Activated CD4-positive, alpha-beta T cell treated with anti-CD3 and anti-CD28 coated beads for 48 hours (primary cell): ENCODE results near the gene CCN5.
"Not testable (repeated sequence)": the region's sequence is repeated elsewhere in the genome, so short reads cannot be mapped to it uniquely, and the experiment has no call there.

ENCODE experiments used
- DNase-seq: peaks from one replicate; pipeline ENCODE4 v3.0.0-alpha.2; 2020

CCN5 gene

DNA sequence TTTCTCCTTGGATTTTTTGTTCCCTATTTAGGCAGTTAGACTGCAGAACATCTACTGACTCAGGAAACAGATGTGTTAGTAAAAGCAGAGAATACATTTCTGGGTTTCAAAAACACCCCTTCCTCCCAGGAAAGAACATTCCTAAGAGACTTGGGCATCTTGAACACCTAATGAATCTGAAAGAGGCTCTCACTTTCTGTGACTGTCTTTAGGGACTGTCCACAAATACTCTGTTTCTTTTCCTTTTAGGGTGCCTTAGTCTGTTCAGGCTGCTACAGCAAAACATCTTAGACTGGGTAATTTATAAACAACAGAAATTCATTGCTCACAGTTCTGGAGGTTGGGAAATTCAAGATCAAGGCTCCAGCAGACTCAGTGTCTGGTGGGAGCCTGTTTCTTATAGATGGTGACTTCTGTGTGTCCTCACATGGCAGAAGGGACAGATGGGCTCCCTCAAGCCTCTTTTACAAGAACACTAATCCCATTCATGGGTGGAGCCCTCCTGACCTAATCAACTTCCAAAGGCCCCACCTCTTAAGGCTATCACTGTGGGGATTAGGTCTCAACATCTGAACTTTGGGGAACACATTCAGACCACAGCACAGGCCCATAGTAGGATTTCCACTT lies 19.4 kb upstream of the CCN5 start:
- no peak for DNase-seq

DNA sequence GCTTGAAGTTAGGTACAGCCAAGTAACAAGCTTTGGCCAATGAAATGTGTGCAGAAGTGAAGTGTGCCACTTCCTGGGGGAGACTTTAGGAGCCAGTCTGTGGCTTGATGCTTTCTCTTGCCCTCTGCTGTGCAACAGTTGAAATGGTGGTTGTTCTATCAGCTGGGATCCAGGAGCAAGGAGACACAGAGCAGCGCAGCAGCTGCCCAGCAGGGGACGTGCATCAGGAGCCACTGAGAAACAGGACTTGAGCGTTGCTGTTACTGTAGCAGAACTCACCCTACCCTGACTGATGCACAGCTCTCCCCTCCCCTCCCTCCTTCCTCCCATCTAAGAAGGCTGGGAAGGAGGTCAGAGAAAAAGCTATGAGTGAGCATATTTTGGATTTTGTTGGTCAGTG lies 18.9 kb upstream of the CCN5 start:
- DNase-seq = no peak

DNA sequence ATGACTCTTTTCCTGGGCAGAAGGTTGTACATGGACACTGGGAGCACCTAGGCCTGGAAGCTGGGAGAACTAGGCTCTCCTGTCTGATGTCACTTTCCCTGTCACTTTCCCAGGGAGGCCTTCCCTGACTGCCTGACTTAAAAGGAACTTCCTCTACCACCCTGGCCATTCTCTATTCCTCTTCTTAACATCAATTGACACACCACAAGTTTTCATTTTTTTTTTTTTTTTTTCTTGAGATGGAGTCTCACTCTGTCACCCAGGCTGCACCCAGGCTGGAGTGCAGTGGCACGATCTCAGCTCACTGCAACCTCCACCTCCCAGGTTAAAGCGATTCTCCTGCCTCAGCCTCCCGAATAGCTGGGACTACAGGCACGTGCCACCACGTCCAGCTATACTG lies 18.1 kb upstream of the CCN5 start:
- not testable (repeated sequence) for DNase-seq

DNA sequence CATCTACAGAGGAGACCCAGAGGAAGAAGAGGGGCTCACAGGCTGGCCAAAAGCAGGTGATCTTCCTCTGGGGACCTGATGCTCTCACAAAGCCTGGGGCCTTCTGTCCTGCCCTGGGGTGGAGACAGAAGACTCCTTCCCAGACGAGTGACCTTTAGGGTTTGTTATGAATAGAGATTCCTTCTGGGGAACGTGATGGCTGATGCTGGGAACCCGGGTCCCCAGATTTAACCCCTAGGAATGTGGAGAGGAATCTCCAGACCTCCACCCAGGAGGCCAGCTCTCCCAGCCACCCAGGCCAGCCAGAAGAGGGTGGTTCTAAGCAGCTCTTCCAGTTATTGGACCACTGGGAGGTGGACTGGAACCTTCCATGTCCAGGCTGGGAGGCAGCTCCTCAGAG lies 16.8 kb upstream of the CCN5 start:
- DNase-seq = no peak

DNA sequence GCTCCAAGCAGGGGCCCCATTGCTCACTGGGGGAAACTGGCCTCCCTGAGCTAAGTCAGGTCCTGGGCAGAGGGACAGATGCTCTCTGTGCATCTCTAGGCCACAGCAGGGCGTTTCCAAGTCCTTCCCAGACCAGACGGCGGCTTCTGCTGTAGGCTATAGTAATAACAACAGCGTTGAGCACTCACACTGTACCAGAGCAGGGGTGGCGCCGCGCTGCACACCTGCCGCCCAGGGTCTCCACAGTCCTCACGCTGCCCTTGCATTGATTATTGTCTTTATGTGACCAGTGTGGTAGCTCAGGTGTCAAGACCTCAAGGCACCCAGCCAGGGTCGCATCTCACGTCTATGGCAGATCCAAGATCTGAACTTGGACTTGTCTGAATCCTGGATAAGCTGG lies 14.9 kb upstream of the CCN5 start:
- no peak for DNase-seq

DNA sequence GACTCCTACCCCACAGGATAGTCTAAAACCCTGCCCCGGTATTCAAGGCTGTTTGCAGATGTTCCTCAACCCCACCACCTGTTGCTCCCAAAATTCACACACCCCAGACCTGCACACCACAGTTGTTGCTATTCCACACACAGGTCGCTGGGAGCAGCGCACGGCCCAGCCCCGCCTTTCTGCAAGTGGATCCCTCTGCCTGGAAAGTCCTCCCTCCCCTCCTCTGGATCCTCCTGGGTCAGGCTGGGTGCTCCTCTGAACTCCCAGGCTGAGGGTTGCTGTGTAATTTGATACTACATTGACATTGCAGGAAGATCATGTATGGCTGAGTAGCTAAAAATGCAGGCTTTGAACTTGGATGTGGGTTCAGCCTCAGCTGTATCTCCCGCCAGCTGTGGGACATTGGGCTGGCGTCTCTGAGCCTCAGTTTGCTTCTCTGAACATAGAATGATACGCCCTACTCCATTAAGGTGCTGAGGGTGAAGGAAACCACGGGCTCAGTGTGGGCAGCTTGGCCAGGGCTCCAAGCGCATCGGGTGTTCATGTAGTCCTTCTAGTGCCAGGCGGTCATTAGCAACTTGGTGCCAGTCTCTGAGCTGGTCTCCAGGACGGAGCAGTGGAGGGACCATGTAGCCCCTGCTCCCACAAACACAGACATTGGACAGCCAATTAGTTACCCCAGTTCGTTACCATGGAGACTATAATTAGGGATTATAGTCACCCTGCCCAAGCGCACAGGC lies 13.9 kb upstream of the CCN5 start:
- DNase-seq = no peak

DNA sequence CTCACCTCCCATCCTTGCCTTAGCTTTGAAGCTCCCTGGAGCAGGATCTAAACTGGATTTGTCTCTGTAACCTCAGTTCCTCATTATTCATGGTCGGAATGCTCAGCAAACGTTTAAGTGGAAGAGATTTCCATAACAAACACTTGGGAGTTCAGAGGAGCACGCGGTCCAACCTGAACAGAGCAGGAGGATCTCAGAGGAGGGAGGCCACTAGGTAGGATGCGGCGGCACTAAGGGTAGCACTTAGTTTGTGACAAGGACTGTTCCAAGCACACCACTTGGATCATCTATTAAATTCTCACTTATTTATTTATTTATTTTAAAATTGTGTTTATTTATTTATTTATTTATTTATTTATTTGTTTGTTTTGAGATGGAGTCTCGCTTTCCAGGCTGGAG lies 13.3 kb upstream of the CCN5 start:
- no peak for DNase-seq

DNA sequence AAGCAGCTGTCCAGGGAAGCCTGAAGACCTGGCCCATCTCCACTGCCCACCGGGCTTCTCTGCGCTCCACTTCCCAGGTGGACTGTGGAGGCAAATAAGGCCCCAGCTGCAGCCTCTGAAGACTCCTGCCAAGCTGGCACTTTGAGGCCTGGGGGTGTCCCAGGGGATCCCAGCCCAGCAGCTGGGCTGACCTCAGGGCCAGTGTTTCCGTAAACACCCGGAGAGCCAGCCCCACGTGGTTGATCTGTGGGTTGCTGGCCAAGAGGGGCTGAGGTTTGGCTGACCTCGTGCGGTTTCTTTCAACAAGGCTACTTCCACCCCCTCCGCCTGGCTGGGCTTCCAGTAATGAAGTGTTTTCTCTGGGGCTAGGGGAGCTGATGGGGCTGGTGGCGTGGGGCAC lies 12.4 kb upstream of the CCN5 start:
- no peak for DNase-seq

DNA sequence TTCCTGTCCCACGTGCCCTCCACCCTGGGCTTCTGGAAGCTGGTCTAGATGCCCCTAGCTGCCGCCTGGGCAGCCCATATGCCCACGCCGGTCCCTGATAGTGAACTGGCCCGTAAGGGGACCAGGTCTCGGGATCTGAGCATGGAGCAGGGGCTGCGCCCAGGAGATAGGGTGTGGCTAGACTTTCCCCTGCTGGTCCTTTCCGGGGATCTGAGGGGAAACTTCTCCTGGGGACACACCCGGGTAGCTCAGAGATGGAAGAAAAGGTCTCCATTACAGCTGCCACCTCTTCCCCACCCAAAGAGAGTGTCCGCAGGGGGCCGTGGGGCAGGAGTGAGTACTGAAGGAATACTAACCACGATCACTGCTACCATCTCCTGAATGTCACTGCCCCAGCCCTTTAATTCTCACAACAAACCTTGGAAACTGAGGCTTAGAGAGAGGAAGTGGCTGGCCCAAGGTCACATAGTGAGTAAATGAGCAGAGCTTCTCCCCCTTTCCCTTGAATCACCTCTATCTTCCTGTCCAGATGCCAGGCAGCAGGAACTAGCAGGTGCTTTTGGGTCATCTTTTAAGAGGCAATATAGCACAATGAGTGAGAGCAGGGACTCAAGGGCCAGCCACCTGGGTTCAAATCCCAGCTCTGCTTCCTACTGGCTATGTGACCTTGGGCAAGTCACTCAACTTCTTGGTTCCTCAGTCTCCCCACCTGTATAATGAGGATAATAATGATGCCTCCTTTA lies 11.8 kb upstream of the CCN5 start:
- DNase-seq = no peak

DNA sequence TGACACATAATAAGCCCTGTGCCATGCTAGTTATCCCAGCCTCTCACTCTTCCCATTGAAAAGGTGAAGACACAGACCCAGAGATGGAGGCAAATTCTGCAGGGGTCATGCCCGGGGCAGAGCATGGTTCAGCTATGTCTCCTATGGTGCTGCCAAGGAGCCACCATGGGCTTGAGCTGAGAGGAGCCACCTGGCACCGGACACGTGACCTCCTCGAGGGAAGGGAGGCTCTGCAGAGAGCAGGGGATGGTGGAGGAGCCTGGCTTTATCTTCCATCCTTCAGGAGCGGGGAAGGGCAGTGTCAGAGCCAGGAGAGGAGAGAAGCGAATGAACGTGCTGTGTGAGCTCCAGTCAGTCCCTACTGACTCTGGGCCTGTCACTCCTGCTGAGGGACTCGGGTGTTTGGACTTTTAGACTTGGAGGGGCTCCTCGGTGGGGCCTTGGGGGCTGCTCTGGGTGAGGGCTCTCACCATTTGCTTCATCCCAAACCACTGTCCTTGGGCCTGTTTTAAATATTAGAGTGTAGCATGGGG lies 11.1 kb upstream of the CCN5 start:
- no peak for DNase-seq

DNA sequence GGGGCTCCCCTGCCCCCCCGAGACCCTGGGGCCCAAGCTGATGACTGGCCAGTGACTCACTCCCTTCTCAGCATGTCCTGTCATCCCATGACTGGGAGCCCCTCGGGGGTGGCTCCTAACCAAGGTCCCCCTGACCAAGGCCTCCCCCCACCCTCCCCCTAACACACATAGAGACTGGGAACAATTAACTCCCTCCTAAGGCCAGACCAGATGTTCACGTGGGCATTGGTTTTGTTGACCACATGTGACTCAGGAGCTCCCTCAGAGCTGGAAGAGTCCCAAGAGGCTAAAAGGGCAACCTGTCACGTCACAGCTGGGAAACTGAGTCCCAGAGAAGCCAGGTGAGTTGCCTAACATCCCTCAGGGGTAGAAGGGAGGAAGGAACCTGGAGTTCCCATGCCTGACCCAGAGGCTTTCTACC lies 10.6 kb upstream of the CCN5 start:
- no peak for DNase-seq

DNA sequence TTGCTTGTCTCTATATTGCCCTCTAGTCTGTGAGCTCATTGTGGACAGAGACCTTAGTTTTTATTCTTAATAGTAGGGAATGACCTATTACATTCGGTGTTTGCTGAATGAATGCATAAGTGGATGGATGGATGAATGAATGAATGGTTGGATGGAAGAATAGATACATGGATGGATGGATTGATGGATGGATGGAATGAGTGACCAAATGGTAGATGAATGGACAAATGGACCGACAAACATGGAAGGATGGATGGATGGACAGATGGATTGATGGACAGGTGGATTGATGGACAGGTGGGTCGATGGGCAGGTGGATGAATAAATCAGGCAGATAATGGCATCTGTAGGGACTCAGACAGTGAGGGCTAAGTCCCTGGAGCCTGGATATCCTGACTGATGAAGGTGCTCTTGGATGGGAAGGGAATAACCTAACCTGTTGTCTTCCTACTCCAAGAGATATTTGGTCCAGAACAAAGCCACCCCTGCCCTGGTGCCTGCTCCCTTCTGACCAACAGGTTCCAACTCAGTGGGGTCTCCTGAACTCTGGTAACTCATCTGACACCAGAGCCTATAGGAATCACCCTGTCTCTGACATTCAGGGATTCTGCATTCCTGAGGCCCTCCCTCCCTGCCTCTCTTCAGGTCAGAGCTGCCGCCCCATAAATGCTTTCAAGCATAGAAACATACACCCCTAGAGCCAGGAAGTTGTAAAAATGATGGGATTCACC lies 9.6 kb upstream of the CCN5 start:
- no peak for DNase-seq

DNA sequence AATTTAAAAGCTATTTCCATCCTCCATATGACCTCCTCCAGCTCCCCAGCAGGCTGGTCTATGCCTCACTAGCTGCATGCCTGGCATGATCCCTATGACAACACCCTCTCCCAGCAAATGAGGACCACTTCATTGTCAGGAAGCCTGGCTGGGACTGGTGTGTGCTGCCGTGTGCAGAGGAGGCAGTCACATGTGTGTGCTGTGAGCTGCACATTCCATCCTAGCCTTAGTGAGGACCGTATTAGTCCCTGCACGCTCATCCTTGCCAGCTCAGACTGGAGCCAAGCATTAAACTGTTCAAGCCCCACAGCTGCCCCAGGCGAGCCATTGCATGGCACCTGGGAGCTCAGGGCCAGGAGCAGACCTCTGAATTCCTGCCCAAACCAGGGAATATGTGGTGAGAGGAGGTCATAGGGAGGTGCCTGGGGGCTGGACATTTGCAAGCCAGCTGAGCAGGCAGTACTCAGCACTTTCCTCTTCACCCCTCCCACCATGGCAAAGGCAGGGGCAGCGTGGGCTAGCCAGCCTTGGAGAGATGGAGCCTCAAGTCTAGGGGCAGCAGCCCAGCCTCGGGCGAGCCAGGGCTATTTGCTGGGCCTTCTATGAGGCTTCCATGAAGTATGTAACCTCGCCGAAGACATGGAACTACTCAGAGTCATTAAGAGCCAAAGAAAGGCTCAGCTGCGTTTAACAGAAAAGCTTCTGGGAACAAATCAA lies 8.7 kb upstream of the CCN5 start:
- DNase-seq = no peak

DNA sequence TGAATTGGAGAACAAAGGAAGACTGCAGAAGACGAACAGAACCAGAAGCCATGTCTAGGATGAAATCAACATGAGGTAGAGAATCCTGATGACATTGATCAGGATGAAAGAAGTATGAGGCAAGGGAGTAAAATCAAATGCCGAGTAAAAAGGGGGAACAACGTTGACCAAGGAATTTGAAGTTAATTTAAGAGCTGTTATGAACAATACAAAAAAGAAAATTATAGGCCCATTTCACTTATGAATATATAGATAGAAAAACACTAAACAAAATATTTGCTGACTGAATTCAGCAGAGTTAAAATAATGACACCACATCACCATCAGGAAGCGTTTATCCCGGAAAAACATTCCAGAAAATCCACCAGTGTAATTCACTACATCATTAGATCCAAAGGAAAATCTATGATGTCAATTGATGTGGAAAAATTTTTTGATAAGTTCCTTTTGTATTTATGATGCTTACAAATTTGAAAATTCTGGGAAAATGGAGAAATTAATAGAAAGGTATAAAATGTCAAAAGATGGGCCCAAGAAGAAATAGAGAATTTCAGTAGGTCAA lies 8.1 kb upstream of the CCN5 start:
- DNase-seq = no peak

DNA sequence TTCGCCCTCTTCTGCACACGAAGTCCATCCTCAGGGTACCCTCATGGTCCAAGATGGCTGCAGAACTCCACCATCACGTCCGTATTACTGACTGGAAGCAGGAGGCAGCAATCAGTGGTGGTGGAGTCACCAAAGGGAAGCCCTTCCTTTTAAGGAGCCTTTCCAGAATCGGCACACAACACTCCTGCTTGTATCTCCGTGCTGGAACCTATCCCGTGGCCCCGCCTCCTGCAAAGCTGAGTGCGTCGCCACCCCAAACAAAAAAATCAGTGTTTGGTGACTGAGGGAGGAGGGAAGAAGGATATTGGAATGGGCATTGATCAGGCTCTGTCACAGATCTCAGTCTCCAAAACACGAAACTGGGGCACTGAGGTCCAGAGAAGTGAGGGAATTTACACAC lies 5.8 kb upstream of the CCN5 start:
- DNase-seq = no peak

DNA sequence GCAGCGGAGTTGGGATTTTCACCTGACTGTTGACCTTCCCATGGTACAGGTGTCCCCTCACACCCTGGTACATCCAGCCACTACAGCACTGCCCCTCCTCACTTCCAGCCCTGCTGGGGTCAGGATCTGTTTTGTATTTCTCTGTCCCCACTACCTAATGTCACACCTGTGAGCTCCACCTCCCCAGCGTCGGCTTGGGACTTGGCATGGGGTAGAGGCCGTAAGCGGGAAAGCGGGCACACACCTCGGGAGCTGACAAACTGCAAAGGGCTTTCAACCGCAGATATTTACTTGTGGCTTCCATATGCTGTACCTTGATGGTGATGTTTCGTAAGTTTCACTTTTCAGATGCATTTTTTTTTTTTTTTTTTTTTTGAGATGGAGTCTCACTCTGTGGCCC lies 5.4 kb upstream of the CCN5 start:
- DNase-seq = no peak

DNA sequence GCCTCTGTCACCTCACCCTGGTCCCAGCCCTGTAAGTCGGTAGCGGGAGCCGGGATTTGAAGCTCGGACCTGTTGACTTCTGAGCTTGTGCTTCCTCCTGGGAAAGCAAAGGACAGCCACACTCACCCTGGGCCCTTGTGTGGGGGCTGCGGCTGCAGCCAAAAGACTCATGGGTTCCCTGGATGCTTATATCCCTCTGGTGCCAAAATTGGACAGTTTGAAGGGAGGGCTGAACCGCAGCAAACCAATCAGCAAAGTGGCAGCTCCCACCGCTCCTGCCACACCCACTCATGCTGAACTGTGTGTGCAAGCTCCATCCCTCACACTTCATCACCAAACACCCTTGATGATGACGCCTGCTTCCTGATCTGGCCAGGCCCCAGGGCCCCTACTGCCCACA lies 3.9 kb upstream of the CCN5 start:
- DNase-seq = no peak

DNA sequence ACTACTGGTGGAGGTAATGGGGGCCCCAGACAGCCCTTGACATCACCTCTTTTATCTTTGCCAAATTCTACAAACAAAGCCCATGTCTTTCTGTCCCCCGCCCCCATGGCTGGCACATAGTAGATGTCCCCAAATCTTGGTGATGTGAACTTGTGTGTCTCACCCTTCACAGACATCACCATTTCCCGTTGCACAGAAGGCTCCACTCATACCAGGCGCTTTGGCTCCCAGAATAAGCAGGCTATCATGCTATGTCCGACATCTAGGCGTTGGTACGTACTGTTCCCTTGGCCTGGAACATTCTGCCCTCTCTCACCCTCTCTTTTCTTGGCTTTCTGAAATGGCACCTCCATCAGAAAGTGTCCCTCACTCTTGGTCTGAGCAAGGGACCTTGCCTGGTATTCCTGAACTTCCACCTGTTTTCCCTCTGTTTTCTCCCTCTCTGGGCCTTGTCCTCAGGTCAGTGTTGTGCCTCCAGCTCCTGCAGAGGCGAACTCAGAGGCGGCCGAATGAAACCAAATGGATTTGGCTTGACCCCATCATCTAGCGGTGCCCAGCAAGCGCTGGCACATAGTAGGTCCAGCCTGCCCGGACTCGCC lies 968 bp upstream of the CCN5 start:
- no peak for DNase-seq

DNA sequence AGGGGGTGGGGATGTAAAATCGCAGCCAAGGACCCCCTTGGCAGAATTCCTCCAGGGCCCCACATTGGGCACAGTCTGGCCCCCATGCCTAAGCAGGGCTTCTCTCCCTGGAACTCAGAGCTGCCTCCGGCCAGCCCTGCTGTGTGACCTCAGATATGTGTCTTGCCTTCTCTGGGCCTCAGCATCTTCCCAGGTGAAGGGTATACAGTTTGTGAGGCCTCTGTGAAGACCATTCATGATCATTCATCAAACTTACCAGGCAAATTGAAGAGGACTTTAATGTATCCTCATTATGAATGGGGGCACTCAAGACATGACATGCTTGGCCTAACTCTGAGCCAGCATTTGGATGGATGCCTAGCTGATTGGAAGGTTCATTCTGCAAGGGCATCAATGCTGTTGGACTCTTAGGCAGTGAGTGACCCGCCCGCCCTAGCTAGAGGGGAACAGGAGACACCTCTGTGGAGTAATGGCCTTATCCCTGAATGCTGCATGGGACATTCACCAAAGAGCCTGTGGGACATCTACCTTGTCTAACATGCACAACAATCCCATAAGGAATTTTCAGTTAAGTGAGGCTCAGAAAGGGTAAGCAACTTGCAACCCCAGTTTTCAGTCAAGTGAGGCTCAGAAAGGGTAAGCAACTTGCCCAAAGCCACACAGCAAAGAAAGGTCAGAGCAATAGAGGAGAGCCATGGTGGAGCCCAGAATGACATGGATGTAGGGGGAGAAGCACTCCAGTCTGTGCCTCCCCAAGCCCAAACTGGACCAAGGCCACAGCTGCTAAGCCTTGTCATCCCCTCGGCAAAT lies 535 bp downstream of the CCN5 start:
- DNase-seq = no peak

DNA sequence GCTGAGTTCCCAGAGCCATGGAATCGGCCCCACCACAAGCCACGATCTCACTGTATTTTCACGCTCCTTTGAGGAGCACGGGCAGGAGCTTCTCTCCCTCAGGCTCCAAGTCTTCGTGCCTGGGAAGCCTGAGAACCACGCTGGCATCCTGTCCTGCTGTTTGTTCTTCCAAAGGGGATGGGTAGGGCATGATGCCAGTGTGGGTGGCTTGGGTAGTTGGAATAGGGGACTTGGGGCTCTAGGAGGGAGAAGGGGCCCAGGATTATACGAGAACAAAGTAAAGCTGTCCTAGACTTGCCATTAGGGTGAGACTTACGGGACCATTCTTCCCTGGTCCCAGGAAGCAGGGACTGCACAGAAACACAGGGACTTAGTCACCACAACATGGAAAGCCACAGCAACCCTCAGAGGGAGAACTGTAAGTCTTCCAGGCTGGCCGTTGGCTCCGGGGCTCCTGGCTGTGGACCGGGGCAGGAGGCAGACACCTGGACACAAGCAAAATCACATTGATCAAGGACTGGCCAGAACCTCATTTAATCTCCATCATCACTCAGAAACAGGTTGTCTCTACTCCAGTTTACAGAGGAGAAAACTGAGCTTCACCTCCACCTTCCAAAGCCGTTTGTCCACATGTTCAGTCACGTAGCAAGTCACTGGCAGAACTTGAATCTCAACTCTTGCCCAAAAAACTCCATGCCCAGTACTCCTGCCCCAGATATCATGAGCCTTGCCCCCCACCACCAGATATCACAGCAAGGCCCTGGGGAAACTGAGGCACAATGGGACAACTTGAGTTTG lies 1.3 kb downstream of the CCN5 start:
- DNase-seq = no peak
